NOMO-1 treated with dmso at 0.1 percent for 144 hours (cell line): ENCODE results near the gene DUSP28.

Experiments used
- DNase-seq: peaks from one replicate; lab custom pipeline; 2025; ENCODE audit not compliant: unreplicated experiment; lab: John Stamatoyannopoulos, UW

DUSP28 gene

DNA sequence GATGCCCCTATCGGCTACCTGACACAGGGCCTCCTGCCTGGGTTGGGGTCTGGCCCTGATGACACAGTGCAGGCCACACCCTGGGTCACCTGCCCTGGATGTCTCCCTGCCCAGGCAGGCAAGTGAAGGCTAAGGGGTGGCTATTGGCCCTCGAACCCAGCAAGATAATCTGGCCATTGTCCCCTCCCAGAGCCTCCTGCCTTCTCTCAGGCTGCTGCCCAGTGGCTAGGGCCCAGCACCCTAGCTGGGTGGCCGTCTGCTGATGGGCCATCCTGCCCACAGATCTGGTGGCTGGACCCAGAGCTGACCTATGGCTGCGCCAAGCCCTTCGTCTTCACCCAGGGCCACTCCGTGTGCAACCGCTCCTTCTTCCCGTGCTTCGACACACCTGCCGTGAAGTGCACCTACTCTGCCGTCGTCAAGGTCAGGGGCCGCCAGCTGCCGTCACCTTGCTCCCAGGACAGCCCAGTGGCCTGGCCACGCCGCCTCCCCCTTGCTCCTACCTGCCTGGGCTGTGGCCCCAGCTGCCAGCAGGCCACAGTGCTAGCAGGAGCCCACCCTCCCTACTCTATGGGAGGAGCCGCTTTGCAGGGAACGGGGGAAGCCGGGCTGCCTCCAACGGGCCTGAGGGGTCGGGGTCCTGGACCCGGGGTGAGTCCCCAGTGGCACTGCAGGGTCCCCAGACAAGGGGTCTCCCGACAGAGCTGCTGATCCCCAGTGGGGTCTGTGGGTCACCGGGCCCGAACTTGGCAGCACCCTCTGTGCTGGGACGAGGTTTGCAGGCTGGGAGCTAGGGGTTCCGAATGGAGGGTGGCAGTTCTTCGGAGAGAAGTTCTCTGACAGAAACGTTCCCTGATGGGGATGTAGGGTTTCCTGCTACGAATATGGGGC is 12.2 kb downstream of the DUSP28 start:
- no peak for DNase-seq

DNA sequence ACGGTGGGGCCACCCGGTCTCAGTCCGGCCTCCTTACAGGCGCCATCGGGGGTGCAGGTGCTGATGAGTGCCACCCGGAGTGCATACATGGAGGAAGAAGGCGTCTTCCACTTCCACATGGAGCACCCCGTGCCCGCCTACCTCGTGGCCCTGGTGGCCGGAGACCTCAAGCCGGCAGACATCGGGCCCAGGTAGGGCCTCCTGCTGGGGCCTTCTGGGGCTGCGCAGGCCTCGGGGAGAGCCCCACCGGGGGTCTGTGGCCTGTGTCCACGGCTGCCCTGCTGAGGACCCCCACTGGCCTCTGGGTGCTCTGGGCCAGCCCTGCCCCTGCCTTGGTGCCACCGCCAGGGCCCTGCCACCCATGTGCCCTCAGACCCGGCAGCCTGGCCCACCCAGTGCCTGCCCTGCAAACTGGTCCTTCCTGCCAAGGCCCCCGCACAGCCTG is 12.9 kb downstream of the DUSP28 start:
- no peak for DNase-seq

DNA sequence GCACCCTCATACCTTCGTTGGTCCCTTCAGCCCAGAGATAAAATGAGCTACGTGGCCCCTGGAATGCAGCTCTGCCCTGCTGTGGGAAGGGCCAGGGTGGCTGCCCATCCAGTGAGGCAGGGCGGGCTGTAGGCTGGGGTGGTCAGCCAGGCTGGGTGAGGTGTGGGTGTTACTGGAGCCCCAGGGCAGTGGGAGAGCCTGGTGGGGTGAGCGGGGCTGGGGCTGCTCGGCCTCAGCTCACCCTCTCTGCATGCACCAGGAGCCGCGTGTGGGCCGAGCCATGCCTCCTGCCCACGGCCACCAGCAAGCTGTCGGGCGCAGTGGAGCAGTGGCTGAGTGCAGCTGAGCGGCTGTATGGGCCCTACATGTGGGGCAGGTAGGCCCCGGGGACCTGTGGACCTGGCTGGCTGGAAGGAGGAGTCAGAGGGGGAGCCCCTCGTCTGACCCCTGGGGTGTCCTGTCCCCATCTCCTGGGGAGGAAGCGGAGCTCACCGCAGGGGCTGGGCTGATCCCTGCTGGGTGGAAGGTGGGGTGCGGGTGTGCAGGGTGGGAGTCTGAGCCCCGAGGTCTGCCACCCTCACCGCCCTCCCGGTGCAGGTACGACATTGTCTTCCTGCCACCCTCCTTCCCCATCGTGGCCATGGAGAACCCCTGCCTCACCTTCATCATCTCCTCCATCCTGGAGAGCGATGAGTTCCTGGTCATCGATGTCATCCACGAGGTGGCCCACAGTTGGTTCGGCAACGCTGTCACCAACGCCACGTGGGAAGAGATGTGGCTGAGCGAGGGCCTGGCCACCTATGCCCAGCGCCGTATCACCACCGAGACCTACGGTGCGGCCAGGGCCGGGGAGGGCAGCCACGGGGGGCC is 13.6 kb downstream of the DUSP28 start:
- no peak for DNase-seq

DNA sequence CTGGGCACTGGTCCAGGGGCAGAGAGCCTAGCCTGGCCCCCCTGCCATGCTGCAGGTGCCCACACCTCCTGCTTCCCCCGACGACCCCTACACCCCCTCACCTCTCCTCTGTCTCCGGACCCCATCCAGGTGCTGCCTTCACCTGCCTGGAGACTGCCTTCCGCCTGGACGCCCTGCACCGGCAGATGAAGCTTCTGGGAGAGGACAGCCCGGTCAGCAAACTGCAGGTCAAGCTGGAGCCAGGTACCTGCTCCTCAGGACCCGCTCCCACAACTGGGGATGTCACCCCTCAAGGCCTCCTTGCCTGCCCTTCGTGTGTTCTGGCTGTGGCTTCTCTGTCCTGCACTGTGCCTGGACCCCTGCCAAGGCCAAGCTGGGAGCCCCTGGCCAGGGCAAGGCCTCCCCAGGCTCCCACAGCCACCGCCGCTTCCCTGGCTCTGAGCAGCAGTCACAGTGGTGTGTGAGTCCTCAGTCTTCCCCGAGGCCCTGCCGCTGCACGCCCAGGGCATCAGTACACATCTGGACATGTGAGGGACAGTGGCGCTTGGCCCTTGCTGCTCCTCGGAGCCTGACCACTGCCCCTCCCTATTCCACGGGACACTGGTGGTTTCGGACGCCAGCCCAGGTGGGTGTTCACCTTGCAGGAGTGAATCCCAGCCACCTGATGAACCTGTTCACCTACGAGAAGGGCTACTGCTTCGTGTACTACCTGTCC is 14.4 kb downstream of the DUSP28 start:
- no peak for DNase-seq

DNA sequence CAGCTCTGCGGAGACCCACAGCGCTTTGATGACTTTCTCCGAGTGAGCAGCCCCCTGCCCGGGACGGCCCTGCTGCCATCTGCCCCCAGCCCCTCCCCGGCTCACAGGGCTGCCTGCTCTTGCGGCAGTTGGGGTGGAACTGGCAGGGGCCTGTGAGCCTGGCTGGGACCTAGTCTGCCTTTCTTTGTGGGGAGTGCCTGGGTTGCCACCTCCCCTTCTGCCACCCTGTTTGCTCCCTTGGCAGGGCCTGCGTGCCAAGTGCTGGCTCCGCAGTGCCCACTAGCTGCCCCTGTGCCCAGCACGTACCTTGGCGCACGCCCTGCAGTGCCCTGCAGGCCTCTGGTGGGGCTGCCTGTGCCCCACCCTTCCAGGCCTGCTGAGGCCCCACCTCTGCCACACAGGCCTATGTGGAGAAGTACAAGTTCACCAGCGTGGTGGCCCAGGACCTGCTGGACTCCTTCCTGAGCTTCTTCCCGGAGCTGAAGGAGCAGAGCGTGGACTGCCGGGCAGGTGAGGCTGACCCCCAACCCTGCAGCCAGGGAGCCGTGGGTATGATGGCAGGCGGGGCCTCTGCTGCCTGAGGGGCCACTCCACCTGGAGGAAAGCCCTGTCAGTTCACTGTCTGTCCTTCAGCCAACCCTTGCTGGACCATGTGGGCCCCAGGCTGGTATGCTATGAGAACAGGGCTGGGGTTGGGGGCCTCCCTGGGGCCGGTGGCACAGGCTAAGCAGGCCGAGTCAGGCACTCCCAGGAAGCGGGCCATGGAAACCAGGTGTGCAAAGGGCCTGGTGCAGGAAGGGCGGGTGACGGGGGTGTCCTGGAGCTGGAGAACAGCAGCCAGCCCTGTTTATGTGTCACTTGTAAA is 15.2 kb downstream of the DUSP28 start:
- DNase-seq: no peak

DNA sequence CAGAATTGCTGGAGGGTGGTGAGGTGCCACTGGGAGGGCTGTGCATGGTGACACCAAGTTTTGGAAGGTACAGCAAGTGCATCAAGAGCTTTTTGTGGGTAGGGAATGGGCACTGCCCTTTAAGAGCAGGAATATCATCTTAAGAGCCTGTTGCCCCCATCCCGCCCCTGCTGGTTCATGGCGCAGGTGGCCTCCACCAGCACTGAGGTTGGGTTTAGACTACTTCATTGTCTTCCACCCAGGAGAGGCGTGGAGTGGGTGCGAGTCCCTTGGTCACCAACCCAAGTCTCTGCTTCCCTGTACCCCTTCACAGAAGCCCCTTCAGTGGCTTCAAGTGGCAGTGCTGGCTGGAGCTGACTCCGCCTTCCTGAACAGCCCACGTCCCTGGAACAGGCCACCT is 15.9 kb downstream of the DUSP28 start:
- no peak for DNase-seq

DNA sequence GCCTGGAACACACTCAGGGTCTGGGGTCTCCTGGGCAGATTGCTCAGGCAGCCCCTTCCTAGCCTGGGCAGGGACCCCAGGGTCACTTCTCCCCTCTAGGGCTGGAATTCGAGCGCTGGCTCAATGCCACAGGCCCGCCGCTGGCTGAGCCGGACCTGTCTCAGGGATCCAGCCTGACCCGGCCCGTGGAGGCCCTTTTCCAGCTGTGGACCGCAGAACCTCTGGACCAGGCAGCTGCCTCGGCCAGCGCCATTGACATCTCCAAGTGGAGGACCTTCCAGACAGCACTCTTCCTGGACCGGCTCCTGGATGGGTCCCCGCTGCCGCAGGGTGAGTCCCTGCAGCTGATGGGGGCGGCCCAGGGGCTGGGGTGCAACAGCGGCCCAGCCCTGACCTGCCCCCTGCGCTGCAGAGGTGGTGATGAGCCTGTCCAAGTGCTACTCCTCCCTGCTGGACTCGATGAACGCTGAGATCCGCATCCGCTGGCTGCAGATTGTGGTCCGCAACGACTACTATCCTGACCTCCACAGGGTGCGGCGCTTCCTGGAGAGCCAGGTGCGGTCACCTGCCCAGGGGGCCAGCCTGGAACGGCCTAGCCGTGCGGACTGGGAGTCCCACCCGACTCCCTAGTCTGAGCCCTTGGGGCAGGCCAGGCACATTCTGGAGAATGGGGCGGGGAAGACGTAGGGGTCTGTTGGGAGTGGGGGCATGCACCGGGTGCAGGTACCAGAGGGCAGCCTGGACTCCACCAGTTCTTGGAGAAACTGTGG is 16.5 kb downstream of the DUSP28 start:
- DNase-seq: no peak

DNA sequence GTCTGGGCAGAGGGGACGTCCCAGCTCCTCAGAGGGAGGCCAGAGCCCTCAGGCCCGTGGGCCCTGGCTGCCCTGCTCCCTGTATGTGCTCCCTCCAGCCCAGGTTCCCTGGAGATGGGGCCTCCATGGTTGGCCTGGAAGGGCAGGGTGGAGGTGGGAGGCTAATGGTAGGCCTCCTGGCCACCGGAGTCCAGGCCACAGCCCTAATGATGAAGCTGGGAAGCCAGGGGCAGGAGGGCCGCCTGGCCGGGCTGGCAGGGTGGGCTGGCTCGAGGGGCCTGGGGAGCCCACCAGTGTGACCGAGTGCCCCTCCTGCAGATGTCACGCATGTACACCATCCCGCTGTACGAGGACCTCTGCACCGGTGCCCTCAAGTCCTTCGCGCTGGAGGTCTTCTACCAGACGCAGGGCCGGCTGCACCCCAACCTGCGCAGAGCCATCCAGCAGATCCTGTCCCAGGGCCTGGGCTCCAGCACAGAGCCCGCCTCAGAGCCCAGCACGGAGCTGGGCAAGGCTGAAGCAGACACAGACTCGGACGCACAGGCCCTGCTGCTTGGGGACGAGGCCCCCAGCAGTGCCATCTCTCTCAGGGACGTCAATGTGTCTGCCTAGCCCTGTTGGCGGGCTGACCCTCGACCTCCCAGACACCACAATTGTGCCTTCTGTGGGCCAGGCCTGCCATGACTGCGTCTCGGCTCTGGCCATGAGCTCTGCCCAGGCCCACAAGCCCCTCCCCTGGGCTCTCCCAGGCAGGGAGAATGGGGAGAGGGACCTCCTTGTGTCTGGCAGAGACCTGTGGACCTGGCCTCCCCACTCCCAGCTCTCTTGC is 17.3 kb downstream of the DUSP28 start:
- no peak for DNase-seq

DNA sequence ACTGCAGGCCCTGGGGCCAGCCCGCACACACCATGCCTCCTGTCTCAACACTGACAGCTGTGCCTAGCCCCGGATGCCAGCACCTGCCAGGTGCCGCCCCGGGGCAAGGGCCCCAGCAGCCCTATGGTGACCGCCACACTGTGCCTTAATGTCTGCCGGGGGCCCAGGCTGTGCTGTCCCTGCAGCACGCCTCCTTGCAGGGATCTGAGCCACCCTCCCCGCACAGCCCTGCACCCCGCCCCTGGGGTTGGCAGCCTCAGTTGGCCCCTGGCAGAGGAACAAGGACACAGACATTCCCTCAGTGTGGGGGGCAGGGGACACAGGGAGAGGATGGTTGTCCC is 17.9 kb downstream of the DUSP28 start:
- no peak for DNase-seq

DNA sequence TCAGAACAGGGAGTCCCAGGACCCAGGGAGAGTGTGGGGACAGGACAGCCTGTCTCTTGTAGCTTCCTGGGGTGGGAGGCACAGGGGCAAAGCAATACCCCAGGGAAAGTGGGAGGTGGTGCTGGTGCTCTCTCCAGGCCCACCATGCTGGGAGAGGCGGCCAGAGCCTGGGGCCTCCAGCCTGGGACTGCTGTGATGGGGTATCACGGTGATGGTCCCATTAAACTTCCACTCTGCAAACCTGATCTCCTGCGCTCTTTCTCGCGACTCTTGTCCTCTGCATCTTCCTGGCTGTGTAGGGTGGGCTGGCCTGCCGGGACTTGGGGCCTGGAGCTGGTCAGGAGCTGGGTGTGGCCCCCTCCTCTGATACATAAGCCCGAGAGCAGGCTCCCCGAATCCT is 18.3 kb downstream of the DUSP28 start:
- DNase-seq: no peak

DNA sequence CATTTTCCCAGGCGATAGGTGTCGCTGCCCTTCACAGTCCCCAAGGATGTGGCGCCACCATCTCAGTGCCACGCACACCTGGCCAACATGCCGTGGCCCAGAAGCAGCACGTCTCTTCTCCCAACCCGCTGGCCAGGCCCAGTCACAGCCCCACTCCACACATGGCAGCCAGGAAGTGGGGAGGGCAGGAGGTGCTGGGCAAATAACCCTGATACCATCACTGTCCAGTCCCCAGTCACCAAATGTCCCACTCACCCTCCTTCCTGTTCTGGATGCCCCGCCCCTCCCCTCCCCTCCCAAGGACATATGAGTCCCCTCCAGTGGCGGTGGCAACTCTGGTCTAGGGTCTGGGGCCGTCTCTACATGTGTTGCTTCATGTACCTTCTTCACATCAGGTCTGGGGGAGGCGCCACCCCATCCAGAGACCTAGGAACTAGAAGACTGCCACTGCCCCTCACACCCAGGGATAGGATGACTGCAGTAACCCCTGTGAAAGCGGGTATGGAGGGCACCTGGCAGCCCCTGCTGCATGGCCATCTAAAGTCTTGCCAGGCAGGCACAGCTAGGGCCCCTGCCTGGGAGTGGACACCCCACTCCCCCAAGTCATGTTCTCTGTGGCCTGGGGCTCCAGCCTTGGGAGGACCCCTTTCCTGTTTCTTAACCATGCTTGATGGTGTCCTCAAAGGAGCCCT is 19.1 kb downstream of the DUSP28 start:
- no peak for DNase-seq

DNA sequence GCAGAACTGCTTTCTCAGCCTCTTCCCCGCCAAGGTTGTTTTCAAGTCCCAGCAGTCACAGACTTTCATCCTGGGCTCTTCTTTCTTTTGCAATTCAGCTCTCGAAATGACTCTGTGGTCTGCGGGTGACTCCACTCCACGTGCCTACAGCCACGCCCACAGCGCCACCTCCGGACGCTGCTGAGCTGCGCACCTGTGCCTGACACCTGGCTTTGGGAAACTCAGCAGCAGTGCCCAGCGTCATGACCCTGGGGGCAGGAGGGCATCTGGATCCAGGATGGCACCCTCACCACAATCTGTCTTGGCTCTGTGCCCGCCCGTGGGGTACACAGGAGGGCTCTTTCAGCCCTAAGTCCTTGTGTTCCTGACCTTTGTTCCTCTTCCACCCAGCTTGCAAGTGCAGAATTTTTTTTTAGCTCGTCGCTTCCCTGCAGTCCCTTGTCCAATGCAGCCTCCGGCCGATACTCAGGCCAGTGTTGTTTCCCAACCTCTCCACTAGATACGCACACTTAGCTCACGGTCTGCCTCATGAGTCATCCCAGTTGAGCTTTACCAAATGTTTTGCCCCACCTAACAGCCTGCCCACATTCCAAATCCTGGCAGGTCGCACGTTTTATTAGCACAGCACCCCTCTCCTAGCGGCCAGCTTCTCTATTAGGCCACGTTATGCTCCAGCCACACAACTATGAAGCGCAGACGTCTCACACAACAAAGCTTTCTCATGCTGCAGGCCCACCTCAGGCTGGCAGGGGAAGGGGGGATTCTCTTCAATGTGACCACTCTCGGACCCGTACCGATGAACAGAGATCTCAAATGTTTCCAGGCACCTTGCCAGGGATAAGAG is 19.8 kb downstream of the DUSP28 start:
- peak; percentile 86 for DNase-seq

DNA sequence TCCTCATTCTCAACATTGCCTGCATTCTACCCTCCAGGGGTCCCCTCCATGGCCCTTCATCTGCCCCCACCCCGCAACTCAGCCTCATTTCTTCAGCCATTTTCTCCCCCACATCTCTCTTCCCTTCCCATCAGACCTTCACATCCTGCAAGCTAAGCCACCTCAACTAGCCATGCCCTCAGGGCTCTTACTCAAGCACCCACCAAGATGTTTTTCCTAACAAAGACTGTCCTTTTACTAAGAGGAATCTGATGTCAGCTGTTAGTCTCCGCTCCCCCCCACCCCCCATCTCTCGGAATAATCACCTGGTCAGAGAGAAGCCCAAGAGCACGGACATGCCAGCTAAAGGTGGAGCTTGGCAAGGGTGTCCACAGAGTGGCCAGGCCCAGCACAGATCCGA is 21.7 kb downstream of the DUSP28 start:
- no peak for DNase-seq

DNA sequence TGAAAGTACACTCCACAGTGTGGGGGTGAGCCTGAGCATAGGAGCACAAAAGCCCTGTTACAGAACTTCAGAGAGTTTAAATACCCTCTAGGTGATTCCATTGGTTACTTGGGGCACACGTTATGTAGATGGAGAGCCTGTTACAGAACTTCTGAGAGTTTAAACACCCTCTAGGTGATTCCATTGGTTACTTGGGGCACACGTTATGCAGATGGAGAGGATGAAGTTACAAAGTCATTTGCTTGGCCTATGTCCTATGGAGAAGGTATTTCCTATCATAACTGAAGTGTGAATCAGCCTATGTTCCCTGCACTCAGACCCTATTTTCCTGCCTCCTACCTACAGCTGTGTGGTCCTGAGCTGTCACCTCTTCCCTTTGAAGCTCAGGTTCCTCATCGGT is 22.6 kb downstream of the DUSP28 start:
- DNase-seq: no peak

DNA sequence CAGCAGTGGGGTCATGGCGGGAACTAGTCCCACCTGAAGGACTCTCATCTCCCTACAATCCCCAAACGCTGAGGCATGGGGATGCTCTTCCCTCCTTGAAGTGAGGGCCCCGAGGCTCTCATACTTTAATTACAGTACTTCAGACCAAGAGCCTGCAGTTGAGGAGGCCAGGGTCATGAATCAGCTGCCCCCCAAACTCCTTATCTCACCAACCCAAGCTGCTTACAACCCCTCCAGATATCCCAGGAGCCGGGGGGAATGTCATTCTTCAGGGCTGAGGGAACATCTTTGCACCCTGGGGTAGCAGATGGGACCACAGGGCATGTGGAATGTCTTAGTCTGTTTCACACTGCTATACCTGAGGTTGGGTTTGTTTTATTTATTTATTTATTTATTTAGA is 23.6 kb downstream of the DUSP28 start:
- no peak for DNase-seq

DNA sequence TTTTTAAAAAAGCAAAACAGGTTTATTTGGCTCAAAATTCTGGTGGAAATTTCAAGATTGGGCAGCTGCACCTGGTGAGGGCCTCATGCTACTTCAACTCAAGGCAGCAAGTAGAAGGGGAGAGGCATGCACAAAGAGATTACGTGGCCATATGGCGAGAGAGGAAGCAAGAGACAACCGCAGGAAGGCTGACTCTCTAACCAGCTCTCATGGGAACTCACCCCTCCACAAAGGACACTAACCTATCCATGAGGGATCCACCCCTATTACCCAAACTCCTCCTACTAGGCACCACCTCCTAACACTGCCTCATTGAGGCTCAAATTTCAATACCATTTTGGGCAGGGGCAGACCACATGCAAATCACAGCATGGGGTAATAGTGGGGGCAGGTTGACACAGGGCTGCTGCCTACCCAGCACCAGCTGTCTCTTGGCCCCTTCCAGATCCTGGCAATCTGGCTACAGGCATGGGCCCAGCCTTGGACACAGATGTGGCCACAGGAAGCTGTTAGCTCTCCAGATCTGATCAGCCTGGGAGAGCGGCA is 24.4 kb downstream of the DUSP28 start:
- peak; percentile 88 for DNase-seq

DNA sequence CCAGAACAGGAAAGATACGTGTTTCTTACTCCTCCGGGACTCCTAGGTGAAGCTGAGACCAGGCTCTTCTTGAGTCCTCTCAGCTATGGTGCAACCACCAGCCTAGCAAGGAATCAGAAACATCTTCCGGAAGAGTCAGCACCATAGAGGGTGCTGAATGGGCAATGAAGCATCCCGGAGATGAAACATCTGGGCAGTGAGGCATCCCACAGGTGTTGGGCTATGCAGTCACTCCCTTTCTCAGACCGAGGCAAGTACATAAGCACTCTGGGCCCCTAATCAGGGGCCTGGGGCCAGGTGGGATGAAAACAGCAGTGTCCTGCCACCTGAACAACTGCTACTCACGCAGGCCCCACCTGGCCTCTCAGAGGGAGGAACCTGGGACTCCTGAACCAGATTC is 24.9 kb downstream of the DUSP28 start:
- no peak for DNase-seq
